Colon (tissue), 2 donors: Measurements from ENCODE around the gene ATP8B4.

Source experiments
- FAIRE-seq: peaks from 2 replicates; lab custom pipeline; 2012; peaks lifted over from hg19 to GRCh38; lab: Jason Lieb, UNC
- donor health status: control.
- donor health status: control.

Gene ATP8B4

GRCh38 chr15:49898097-49898496, 220.9 kb downstream of the ATP8B4 start:
- FAIRE-seq, result no peak

DNA sequence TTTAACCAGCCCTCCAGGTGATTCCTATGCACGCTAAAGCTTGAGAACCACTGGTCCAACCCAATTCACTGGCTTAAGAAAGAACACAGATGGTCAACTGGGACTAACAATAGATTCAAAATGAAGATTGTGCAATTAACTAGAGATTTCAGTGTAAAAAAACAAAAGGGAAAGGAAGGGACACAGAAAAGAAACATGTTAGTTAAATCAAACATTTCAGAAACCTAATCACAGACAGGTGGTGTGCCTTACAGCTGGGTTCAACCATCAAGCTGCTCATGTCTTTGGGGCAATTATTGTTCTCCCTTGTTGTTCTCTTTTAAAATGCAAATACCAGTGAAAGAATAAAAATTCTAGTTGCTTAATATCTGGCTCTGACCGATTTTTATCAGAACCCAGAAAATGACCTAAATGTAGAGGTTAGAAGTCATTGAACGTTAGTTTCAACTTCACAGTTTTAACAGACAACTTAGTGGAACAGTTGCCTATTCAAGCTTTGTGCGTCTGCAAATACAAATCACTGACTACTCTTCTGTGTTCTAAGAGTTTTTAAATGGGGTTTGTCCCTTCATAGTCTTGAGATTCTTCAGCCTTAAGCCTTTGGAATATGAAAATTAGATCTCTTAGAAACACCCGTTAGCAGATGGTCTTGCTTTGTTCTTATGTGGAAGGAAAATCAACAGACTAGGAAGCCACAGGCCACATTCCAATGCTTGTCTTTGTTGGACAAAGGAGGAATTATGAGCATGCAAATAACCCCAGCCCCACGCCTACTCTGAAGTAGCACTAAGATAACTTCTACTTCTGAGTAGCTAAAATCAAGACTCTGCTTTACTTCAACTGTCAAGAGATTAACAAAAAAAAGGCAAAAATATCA, 223.4 kb downstream of the ATP8B4 start:
- FAIRE-seq, result no peak

GRCh38 chr15:49890689-49891088, 228.3 kb downstream of the ATP8B4 start:
- no peak for FAIRE-seq

GRCh38 chr15:49889536-49889935, 229.5 kb downstream of the ATP8B4 start:
- FAIRE-seq, result no peak

- FAIRE-seq, result no peak
These were observed 230.3 kb downstream of the ATP8B4 start for GRCh38 chr15:49888734-49889133.

DNA sequence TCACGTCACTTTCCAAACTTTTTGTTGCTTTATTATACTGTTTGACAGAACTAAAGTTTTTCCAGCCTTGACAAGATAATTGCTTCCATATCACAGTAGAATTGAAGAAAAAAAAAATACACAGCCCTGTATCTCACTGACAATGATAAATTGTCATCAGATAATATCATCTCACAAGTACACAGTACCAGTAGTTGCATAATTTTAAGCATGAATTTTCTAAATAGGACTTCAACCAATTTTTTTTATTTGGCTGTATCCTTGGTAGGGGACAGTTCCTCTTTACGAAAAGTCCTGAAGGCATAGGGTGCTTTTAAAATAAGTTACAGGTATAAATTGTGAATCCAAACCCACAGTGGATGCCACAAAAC, 230.7 kb downstream of the ATP8B4 start:
- FAIRE-seq, result no peak

- FAIRE-seq, result no peak
These were observed 231.2 kb downstream of the ATP8B4 start for GRCh38 chr15:49887659-49888322.

- no peak for FAIRE-seq
These were observed 235.9 kb downstream of the ATP8B4 start for GRCh38 chr15:49883121-49883520.

- no peak for FAIRE-seq
These were observed 237.2 kb downstream of the ATP8B4 start for GRCh38 chr15:49881866-49882265.

- no peak for FAIRE-seq
These were observed 237.6 kb downstream of the ATP8B4 start for GRCh38 chr15:49881433-49881832.

DNA sequence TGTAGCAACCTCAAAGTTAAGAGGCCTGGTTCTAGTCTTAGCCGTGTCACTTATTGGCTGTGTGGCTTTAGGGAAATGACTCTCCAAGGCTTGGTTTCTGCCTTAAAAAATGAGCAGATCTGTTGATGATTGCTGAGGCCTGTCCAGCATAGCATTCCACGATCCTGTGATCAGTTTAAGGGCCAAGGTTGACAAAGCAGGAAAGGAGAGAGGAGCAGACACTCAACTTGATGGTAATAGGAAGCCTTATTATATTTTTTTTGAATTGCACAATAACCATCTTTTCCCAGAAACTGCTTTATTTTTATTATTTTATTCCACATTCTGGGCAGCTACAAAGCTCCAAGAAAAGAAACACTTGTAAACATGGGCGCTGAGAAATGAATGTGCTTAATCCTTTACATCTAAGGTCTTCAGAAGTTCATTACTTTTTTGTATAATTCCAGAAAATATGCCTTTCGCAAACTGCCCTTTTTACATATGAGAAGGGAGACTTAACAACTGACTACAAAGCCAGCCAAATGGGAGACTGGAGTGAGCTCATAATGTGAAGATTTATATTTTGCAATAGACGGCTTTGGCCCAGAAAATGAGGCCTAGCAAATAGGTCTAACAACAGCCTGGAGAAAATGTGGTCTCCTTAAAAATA, 241.0 kb downstream of the ATP8B4 start:
- no peak for FAIRE-seq

GRCh38 chr15:49877117-49877872, 241.7 kb downstream of the ATP8B4 start:
- FAIRE-seq, result no peak

DNA sequence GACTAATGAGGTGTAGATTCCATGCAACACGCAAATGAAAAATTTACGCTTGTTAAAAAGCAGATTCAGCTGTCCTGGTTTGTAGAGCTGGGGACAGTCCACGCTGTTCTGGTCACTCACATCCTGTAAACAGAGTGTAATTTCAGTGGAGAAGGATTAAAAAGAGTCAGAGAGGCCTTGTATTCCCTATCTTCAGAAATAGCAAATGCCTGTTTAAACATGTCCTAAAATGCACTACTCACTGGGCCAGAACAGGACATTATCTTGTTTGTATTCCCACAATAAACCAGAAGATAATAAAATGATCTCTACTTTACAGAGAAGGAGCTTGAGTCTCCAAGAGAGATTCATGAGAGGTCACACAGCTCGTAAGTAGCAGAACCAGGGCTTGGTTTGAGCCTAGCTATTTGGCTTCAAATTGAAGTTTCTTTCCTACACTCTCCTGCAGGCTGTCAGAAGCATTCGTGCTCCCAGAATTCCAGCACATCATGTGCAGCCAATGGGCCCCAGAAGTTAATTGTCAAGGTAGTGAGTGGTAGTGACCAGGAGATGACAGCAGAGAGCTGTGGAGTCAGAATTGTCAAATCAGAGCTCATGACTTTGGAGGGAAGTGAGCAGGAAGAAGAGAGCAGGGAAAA, 242.5 kb downstream of the ATP8B4 start:
- no peak for FAIRE-seq

GRCh38 chr15:49875392-49875791, 243.6 kb downstream of the ATP8B4 start:
- no peak for FAIRE-seq

GRCh38 chr15:49870472-49870871, 248.6 kb downstream of the ATP8B4 start:
- no peak for FAIRE-seq

DNA sequence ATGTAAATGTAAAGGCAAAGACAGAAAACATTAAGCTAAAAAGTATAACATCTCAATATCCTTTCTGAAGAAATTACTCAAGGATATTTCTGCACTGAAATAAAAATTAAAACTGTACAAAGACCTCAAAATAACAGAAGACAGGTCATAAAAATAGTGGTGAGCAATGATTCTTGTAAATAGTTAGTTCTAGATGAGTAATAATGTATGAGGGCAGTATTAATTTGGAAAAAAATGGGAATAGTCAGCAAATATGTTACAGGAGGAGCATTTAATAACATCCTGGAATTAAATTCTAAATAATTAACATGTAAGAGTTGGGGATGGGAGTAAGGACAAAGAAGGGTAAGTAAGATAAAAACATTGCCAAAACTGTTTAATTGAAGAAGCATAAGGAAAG, 250.7 kb downstream of the ATP8B4 start:
- FAIRE-seq, result no peak

- FAIRE-seq, result no peak
These were observed 252.9 kb downstream of the ATP8B4 start for GRCh38 chr15:49865925-49866757.

GRCh38 chr15:49864251-49864650, 254.8 kb downstream of the ATP8B4 start:
- FAIRE-seq, result no peak

GRCh38 chr15:49863431-49864224, 255.4 kb downstream of the ATP8B4 start:
- no peak for FAIRE-seq

- no peak for FAIRE-seq
These were observed 258.9 kb downstream of the ATP8B4 start for GRCh38 chr15:49860101-49860500.
